Neuronal stem cell (in vitro differentiated cells): ENCODE measurements around the gene SPIN2A.
"Not testable (repeated sequence)": the region's sequence is repeated elsewhere in the genome, so short reads cannot be mapped to it uniquely, and the experiment has no call there.

ENCODE experiments used
- DNase-seq: peaks from one replicate; pipeline ENCODE4 v3.0.0-alpha.2; 2013; ENCODE audit warnings: low spot score
- H2AFZ ChIP-seq: one replicate; pipeline ENCODE4 v1.6.1; 2013; ENCODE audit warnings: mild to moderate bottlenecking, low read length, inconsistent platforms
- H2AK5ac ChIP-seq: 2 replicates; pipeline ENCODE4 v1.6.1; 2013; ENCODE audit warnings: low read depth, mild to moderate bottlenecking, inconsistent platforms, low read length, moderate library complexity, mixed read lengths
- H2BK120ac ChIP-seq: 2 replicates; pipeline ENCODE4 v1.6.1; 2013; ENCODE audit warnings: low read depth, mild to moderate bottlenecking, inconsistent platforms, low read length, moderate library complexity, mixed read lengths
- H2BK12ac ChIP-seq: one replicate; pipeline ENCODE4 v1.6.1; 2013; ENCODE audit warnings: low read length, inconsistent platforms
- H2BK15ac ChIP-seq: 2 replicates; pipeline ENCODE4 v1.6.1; 2013; ENCODE audit warnings: mild to moderate bottlenecking, low read length, inconsistent platforms, mixed read lengths
- H2BK5ac ChIP-seq: one replicate; pipeline ENCODE4 v1.6.1; 2013; ENCODE audit warnings: inconsistent platforms, mild to moderate bottlenecking, low read length, moderate library complexity
- H3K14ac ChIP-seq: one replicate; pipeline ENCODE4 v1.6.1; 2013; ENCODE audit warnings: low read length, inconsistent platforms
- H3K18ac ChIP-seq: 2 replicates; pipeline ENCODE4 v1.6.1; 2013; ENCODE audit warnings: low read length, inconsistent platforms
- H3K23ac ChIP-seq: 2 replicates; pipeline ENCODE4 v1.6.1; 2013; ENCODE audit warnings: low read depth, mild to moderate bottlenecking, mixed read lengths, low read length, inconsistent platforms; ENCODE audit not compliant: poor library complexity
- H3K27ac ChIP-seq: replicated peaks from 3 replicates; pipeline ENCODE4 v1.5.1; 2013; ENCODE audit warnings: low read length, inconsistent platforms
- H3K27me3 ChIP-seq, 3 experiments: 2 replicates each; pipeline ENCODE4 v1.6.1; 2013; ENCODE audit warnings: low read length in 3 of 3, mild to moderate bottlenecking in 2 of 3, inconsistent platforms in 1 of 3, low read depth in 1 of 3, mixed read lengths in 1 of 3, moderate library complexity in 1 of 3; ENCODE audit not compliant: control insufficient read depth in 3 of 3, insufficient read depth in 3 of 3
- H3K36me3 ChIP-seq, 2 donors: replicated peaks in 1 of 2; 2 replicates each; pipeline ENCODE4 v1.6.1; 2013; ENCODE audit warnings: low read length in 2 of 2; ENCODE audit not compliant: control insufficient read depth in 2 of 2, insufficient read depth in 2 of 2
- H3K4ac ChIP-seq: 2 replicates; pipeline ENCODE4 v1.6.1; 2013; ENCODE audit warnings: inconsistent platforms, mild to moderate bottlenecking, low read length, moderate library complexity
- H3K4me1 ChIP-seq, 2 donors: 1 replicate in 1 of 2; 2 replicates in 1 of 2; pipeline ENCODE4 v1.6.1; 2013; ENCODE audit warnings: low read length in 2 of 2, low read depth in 1 of 2; ENCODE audit not compliant: control insufficient read depth in 2 of 2, insufficient read depth in 1 of 2
- H3K4me2 ChIP-seq: one replicate; pipeline ENCODE4 v1.6.1; 2013; ENCODE audit warnings: mild to moderate bottlenecking, low read length, inconsistent platforms; ENCODE audit not compliant: insufficient read depth, poor library complexity, severe bottlenecking
- H3K4me3 ChIP-seq, 2 donors: 2 replicates each; pipeline ENCODE4 v1.5.1; 2013; ENCODE audit warnings: low read length in 2 of 2, mild to moderate bottlenecking in 2 of 2, inconsistent platforms in 1 of 2, moderate library complexity in 1 of 2
- H3K79me1 ChIP-seq: one replicate; pipeline ENCODE4 v1.6.1; 2013; ENCODE audit warnings: low read depth, mild to moderate bottlenecking, inconsistent platforms, low read length, moderate library complexity
- H3K9ac ChIP-seq: one replicate; pipeline ENCODE4 v1.6.1; 2013; ENCODE audit warnings: mild to moderate bottlenecking, low read depth, low read length, inconsistent platforms; ENCODE audit not compliant: poor library complexity
- H3K9me3 ChIP-seq, 2 donors: replicated peaks in 1 of 2; 2 replicates each; pipeline versions ENCODE3 to v1.6.1; 2013; ENCODE audit warnings: low read length in 2 of 2, mild to moderate bottlenecking in 2 of 2, inconsistent platforms in 1 of 2, low read depth in 1 of 2, mixed read lengths in 1 of 2, moderate library complexity in 1 of 2; ENCODE audit not compliant: control insufficient read depth in 2 of 2, insufficient read depth in 1 of 2
- H4K8ac ChIP-seq: one replicate; pipeline ENCODE4 v1.6.1; 2013; ENCODE audit warnings: low read depth, mild to moderate bottlenecking, inconsistent platforms, low read length, moderate library complexity
- H4K91ac ChIP-seq: one replicate; pipeline ENCODE4 v1.6.1; 2013; ENCODE audit warnings: low read length, low read depth, mild to moderate bottlenecking, inconsistent platforms; ENCODE audit not compliant: poor library complexity
- WGBS, 2 donors: extraction: QIAGEN DNeasy Blood & Tissue Kit; methylation state at CpG; one replicate each; pipeline ENCODE4 v1.1.7; 2013; ENCODE audit warnings: missing lambda C conversion rate in 2 of 2, mixed read lengths in 1 of 2; ENCODE audit not compliant: insufficient read length in 2 of 2, insufficient replicate concordance in 1 of 2; ENCODE audit errors: extremely low coverage in 2 of 2; 5-methylcytosine and 5-hydroxymethylcytosine counted together

The SPIN2A gene

GRCh38 chrX:57133706-57134105 lies 3.5 kb downstream of the SPIN2A start:
- no peaks in the 10 kb centered on the region for H3K79me1 ChIP-seq
- H3K27ac ChIP-seq: no peak overlapping the region
- no peak overlapping the region for H3K23ac ChIP-seq
- H2BK120ac ChIP-seq: no peak overlapping the region
- no peaks in the 10 kb centered on the region for H3K9me3 ChIP-seq
- H3K4ac ChIP-seq: no peak overlapping the region
- H2BK15ac ChIP-seq: no peak overlapping the region
- no peak for DNase-seq
- H3K36me3 ChIP-seq: peaks cover 0 to 6% of the 10 kb centered on the region in 2 donors
- no peak overlapping the region for H2AFZ ChIP-seq
- no peak overlapping the region for H4K8ac ChIP-seq
- H2BK12ac ChIP-seq: no peak overlapping the region
- no peak overlapping the region for H3K14ac ChIP-seq
- H3K4me1 ChIP-seq: peaks cover 0 to 2% of the 10 kb centered on the region in 2 donors
- peaks cover 0 to 2% (median 0%) of the 10 kb centered on the region in 3 experiments for H3K27me3 ChIP-seq
- no peak overlapping the region for H3K18ac ChIP-seq
- H4K91ac ChIP-seq: no peak overlapping the region
- H3K4me2 ChIP-seq: no peak overlapping the region
- no peak overlapping the region for H2AK5ac ChIP-seq
- WGBS, 2 donors: no CpG with 5 or more reads among the region's 4 CpGs
- no peak overlapping the region for H2BK5ac ChIP-seq
- H3K9ac ChIP-seq: no peak overlapping the region
- H3K4me3 ChIP-seq: no peak overlapping the region

- not testable (repeated sequence) for H2BK5ac ChIP-seq, H3K9me3 ChIP-seq, H3K4me3 ChIP-seq, H3K27me3 ChIP-seq, H4K91ac ChIP-seq, H4K8ac ChIP-seq, H2AFZ ChIP-seq, H3K4me1 ChIP-seq, H3K27ac ChIP-seq, H3K14ac ChIP-seq, H3K9ac ChIP-seq, H2AK5ac ChIP-seq, H3K23ac ChIP-seq, DNase-seq, H3K18ac ChIP-seq, H3K4me2 ChIP-seq, H3K79me1 ChIP-seq, H2BK12ac ChIP-seq, H2BK15ac ChIP-seq, H3K4ac ChIP-seq, H2BK120ac ChIP-seq, H3K36me3 ChIP-seq
- no CpG with 5 or more reads among the region's 4 CpGs for WGBS, 2 donors
Observed at GRCh38 chrX:57133284-57133683, 3.9 kb downstream of the SPIN2A start.

- Histone ChIP-seq H2AK5ac (no peak overlapping the region), H4K8ac (no peak overlapping the region), H4K91ac (no peak overlapping the region), H3K14ac (no peak overlapping the region), H2AFZ (no peak overlapping the region), H3K4ac (no peak overlapping the region), H3K79me1 (no peaks in the 10 kb centered on the region), H3K4me2 (no peak overlapping the region), H2BK12ac (no peak overlapping the region), H3K36me3 (peaks cover 0 to 13% of the 10 kb centered on the region in 2 donors), H3K9ac (no peak overlapping the region), H2BK15ac (no peak overlapping the region), H3K27me3 (peaks cover 0 to 2% (median 0%) of the 10 kb centered on the region in 3 experiments), H3K4me1 (peaks cover 0 to 2% of the 10 kb centered on the region in 2 donors), H3K27ac (no peak overlapping the region), H3K4me3 (no peak overlapping the region), H3K9me3 (no peaks in the 10 kb centered on the region), H2BK5ac (no peak overlapping the region), H3K23ac (no peak overlapping the region), H3K18ac (no peak overlapping the region), H2BK120ac (no peak overlapping the region)
- no CpG with 5 or more reads among the region's 7 CpGs for WGBS, 2 donors
- no peak for DNase-seq
Observed at GRCh38 chrX:57132046-57132445, 5.2 kb downstream of the SPIN2A start.

GRCh38 chrX:57121816-57122215 lies 15.4 kb downstream of the SPIN2A start:
- Histone ChIP-seq H2BK12ac (no peak overlapping the region), H3K4me2 (no peak overlapping the region), H3K79me1 (no peaks in the 10 kb centered on the region), H2BK15ac (no peak overlapping the region), H2BK120ac (no peak overlapping the region), H2BK5ac (no peak overlapping the region), H3K14ac (no peak overlapping the region), H2AFZ (peak overlapping the region; percentile 8), H2AK5ac (no peak overlapping the region), H3K4ac (no peak overlapping the region), H3K9ac (no peak overlapping the region), H3K18ac (no peak overlapping the region), H3K4me3 (peak overlapping the region; percentile 73 to 76), H3K27me3 (no peaks in the 10 kb centered on the region), H3K4me1 (no peaks in the 10 kb centered on the region), H4K91ac (no peak overlapping the region), H4K8ac (no peak overlapping the region), H3K36me3 (peaks cover 0 to 10% of the 10 kb centered on the region in 2 donors), H3K9me3 (no peaks in the 10 kb centered on the region), H3K27ac (no peak overlapping the region), H3K23ac (no peak overlapping the region)
- WGBS, 2 donors: no CpG with 5 or more reads among the region's 10 CpGs
- DNase-seq: no peak
